HepG2 (cell line): ENCODE measurements around the gene RAD23A. TPM values are rescaled to one million over a fixed set of nuclear protein-coding genes. Genes with fewer than 3 reads are reported as not detected.
A peak's percentile ranks its signal among the peaks of the same experiment; 100 is the strongest.

Source experiments
- DNMT3B ChIP-seq: conservative IDR thresholded peaks from 2 replicates; pipeline ENCODE4 v1.6.1; 2016; ENCODE audit warnings: missing biosample characterization, control low read depth
- IRX3 ChIP-seq: sonication (generic); formaldehyde crosslinking; IDR thresholded peaks from 2 replicates; pipeline ENCODE4 v1.8.1; 2023; ENCODE audit warnings: mild to moderate bottlenecking, low read depth, missing genetic modification reagents, borderline replicate concordance
- ISX ChIP-seq: sonication (generic); formaldehyde crosslinking; conservative IDR thresholded peaks from 2 replicates; pipeline ENCODE4 v1.5.0; 2020; ENCODE audit warnings: missing genetic modification reagents
- NRL ChIP-seq: sonication (generic); formaldehyde crosslinking; IDR thresholded peaks from 2 replicates; pipeline ENCODE4 v1.5.0; 2020; ENCODE audit warnings: missing genetic modification reagents, mild to moderate bottlenecking, moderate library complexity, borderline replicate concordance
- PPARG ChIP-seq: conservative IDR thresholded peaks from 2 replicates; pipeline ENCODE4 v1.6.1; 2016; ENCODE audit warnings: missing biosample characterization, missing genetic modification reagents
- SMAD3 ChIP-seq: sonication (generic); formaldehyde crosslinking; IDR thresholded peaks from 2 replicates; pipeline ENCODE4 v1.4.0; 2020; ENCODE audit warnings: missing genetic modification reagents
- SMARCC2 ChIP-seq: fragments of 450-650 bp; IDR thresholded peaks from 2 replicates; pipeline ENCODE4 v1.6.1; 2017; ENCODE audit warnings: antibody characterized with exemption, mild to moderate bottlenecking
- ZBTB7A ChIP-seq: sonication (generic); formaldehyde crosslinking; IDR thresholded peaks from 2 replicates; pipeline ENCODE4 v1.8.0; 2022; ENCODE audit warnings: mild to moderate bottlenecking, missing genetic modification reagents
- ZNF10 ChIP-seq: sonication (generic); formaldehyde crosslinking; IDR thresholded peaks from 2 replicates; pipeline ENCODE4 v1.4.0; 2020; ENCODE audit warnings: mild to moderate bottlenecking, low read depth, missing genetic modification reagents, borderline replicate concordance
- ZNF256 ChIP-seq: sonication (generic); formaldehyde crosslinking; conservative IDR thresholded peaks from 2 replicates; pipeline ENCODE4 v1.4.0; 2020; ENCODE audit warnings: missing genetic modification reagents
- ZNF547 ChIP-seq: sonication (generic); formaldehyde crosslinking; IDR thresholded peaks from 2 replicates; pipeline ENCODE4 v1.5.1; 2020; ENCODE audit warnings: mild to moderate bottlenecking, missing genetic modification reagents
- ZNF577 ChIP-seq: sonication (generic); formaldehyde crosslinking; IDR thresholded peaks from 2 replicates; pipeline ENCODE4 v1.4.0; 2020; ENCODE audit warnings: mild to moderate bottlenecking, low read depth, missing genetic modification reagents, borderline replicate concordance
- ZNF878 ChIP-seq: sonication (generic); formaldehyde crosslinking; IDR thresholded peaks from 2 replicates; pipeline ENCODE4 v1.8.1; 2023; ENCODE audit warnings: mild to moderate bottlenecking, missing genetic modification reagents, moderate library complexity
- polyA plus RNA-seq, 8 experiments: library from polyadenylated mRNA; depleted of rRNA in 3 of 8; stranded (reverse) in 7 of 8; unstranded in 1 of 8; fragments of >200 nt; fragmentation: Illumina TruSeq in 4 of 8; extraction: Trizol in 4 of 8; gene quantifications; 2 replicates each; pipeline versions ENCODE4 v1.2.1 to v1.2.3, GENCODE V29; 2011 to 2016; ENCODE audit warnings: low read depth in 4 of 8, missing spikeins in 1 of 8, mixed read lengths in 1 of 8; ENCODE audit not compliant: insufficient read depth in 1 of 8
- total RNA-seq, 5 experiments: library from RNA; depleted of rRNA; stranded (reverse); fragments of >200 nt; fragmentation: Illumina TruSeq; extraction: Trizol; gene quantifications; 2 replicates each; pipeline ENCODE4 v1.2.3, GENCODE V29; 2016; ENCODE audit warnings: low read depth in 1 of 5
- TF ChIP-seq, protein P1 (sequence below): sonication (generic); formaldehyde crosslinking; IDR thresholded peaks from 2 replicates; pipeline ENCODE4 v1.5.0; 2020; ENCODE audit warnings: missing genetic modification reagents, mild to moderate bottlenecking, borderline replicate concordance
- TF ChIP-seq, protein P2 (sequence below): sonication (generic); formaldehyde crosslinking; IDR thresholded peaks from 2 replicates; pipeline ENCODE4 v1.9.0; 2021; ENCODE audit warnings: missing genetic modification reagents, borderline replicate concordance
- TF ChIP-seq, protein P3 (sequence below): sonication (generic); formaldehyde crosslinking; conservative IDR thresholded peaks from 2 replicates; pipeline ENCODE4 v1.4.0; 2020; ENCODE audit warnings: missing genetic modification reagents

RAD23A gene
- total and polyA plus RNA-seq, 2 of the 13 experiments (the other 11 are each of a cell fraction or from before 2014, with no cell fraction given), result 42.5 to 54.2 TPM

DNA sequence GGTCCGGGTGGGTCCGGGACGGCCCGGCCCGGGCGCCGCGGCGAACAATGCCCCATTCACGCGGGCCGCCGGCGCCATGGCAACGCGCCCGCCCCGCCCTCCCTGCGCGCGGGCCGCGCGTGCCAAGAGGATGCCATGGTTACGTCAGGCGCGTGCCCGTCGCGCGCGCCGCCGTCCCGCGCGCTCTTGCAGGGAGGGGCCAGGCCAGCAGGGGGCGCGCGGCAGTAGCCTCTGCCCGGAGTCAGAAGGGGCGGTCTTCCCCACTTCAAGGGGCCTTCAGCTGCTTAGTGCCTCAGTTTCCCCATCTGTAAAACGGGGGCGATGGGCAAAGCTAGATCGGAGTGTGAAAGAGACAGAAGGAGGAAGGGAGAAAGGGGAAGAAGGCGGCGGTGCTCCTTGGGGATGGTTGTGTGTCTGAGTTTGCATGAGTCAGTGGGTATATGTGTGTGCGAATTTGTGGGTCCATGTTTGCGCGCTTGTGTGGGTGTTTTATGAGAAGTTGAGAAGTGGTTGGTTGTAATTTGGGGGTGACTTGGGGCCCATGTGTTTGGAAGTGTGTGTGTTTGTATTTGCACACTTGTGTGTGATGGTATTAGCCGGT lies 38.0 kb downstream of the RAD23A start (continued):
- TF ChIP-seq, protein P1, sequence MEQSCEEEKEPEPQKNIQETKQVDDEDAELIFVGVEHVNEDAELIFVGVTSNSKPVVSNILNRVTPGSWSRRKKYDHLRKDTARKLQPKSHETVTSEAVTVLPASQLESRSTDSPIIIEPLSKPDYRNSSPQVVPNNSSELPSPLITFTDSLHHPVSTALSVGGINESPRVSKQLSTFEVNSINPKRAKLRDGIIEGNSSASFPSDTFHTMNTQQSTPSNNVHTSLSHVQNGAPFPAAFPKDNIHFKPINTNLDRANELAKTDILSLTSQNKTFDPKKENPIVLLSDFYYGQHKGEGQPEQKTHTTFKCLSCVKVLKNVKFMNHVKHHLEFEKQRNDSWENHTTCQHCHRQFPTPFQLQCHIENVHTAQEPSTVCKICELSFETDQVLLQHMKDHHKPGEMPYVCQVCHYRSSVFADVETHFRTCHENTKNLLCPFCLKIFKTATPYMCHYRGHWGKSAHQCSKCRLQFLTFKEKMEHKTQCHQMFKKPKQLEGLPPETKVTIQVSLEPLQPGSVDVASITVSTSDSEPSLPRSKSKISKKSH, result no peak
- TF ChIP-seq SMAD3 (CRISPR knock-in tag), result 0 out of 2 replicates have a peak, but pooled peaks have one; percentile 35
- no peak for TF ChIP-seq NRL (CRISPR knock-in tag)
- 0 out of 2 replicates have a peak, but pooled peaks have one; percentile 15 for TF ChIP-seq ZBTB7A
- TF ChIP-seq, protein P2, sequence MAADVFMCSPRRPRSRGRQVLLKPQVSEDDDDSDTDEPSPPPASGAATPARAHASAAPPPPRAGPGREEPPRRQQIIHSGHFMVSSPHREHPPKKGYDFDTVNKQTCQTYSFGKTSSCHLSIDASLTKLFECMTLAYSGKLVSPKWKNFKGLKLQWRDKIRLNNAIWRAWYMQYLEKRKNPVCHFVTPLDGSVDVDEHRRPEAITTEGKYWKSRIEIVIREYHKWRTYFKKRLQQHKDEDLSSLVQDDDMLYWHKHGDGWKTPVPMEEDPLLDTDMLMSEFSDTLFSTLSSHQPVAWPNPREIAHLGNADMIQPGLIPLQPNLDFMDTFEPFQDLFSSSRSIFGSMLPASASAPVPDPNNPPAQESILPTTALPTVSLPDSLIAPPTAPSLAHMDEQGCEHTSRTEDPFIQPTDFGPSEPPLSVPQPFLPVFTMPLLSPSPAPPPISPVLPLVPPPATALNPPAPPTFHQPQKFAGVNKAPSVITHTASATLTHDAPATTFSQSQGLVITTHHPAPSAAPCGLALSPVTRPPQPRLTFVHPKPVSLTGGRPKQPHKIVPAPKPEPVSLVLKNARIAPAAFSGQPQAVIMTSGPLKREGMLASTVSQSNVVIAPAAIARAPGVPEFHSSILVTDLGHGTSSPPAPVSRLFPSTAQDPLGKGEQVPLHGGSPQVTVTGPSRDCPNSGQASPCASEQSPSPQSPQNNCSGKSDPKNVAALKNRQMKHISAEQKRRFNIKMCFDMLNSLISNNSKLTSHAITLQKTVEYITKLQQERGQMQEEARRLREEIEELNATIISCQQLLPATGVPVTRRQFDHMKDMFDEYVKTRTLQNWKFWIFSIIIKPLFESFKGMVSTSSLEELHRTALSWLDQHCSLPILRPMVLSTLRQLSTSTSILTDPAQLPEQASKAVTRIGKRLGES (CRISPR knock-in tag), result no peak
- no peak for TF ChIP-seq ZNF878 (CRISPR knock-in tag)
- no peak for TF ChIP-seq PPARG (CRISPR knock-in tag)
- TF ChIP-seq SMARCC2, result no peak
- TF ChIP-seq ZNF256, result no peak
- TF ChIP-seq DNMT3B (CRISPR knock-in tag), result no peak
- TF ChIP-seq IRX3, result no peak
- TF ChIP-seq ZNF577, result no peak
- TF ChIP-seq ZNF547 (CRISPR knock-in tag), result no peak
- TF ChIP-seq, protein P3, sequence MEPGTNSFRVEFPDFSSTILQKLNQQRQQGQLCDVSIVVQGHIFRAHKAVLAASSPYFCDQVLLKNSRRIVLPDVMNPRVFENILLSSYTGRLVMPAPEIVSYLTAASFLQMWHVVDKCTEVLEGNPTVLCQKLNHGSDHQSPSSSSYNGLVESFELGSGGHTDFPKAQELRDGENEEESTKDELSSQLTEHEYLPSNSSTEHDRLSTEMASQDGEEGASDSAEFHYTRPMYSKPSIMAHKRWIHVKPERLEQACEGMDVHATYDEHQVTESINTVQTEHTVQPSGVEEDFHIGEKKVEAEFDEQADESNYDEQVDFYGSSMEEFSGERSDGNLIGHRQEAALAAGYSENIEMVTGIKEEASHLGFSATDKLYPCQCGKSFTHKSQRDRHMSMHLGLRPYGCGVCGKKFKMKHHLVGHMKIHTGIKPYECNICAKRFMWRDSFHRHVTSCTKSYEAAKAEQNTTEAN, result no peak
- TF ChIP-seq ISX, result no peak
- no peak for TF ChIP-seq ZNF10 (CRISPR knock-in tag)
